ENCODE measurements around the gene FCHSD2.
"Not testable (repeated sequence)": the region's sequence is repeated elsewhere in the genome, so short reads cannot be mapped to it uniquely, and the experiment has no call there.

Gene FCHSD2

GRCh38 chr11:72998676-72999075 is 143.4 kb downstream of the FCHSD2 start:
- Histone ChIP-seq H3K4me3 (ENCODE audit: insufficient read depth, low read depth, low read length, poor library complexity, severe bottlenecking) (no peak overlapping the region), H3K9me3 (ENCODE audit: control insufficient read depth, low read length) (no peaks in the 10 kb centered on the region), H3K27ac (ENCODE audit: insufficient read depth, low read length, poor library complexity, severe bottlenecking) (no peak overlapping the region), H3K27me3 (replicated peaks; ENCODE audit: control insufficient read depth, insufficient read depth, low read length, poor library complexity, severe bottlenecking) (no peaks in the 10 kb centered on the region), H3K36me3 (ENCODE audit: control insufficient read depth, insufficient read depth, low read length) (peaks cover 4% of the 10 kb centered on the region), H3K4me1 (ENCODE audit: control insufficient read depth, insufficient read depth, low read length, poor library complexity, severe bottlenecking) (no peaks in the 10 kb centered on the region)
- DNase-seq = no peak

DNA sequence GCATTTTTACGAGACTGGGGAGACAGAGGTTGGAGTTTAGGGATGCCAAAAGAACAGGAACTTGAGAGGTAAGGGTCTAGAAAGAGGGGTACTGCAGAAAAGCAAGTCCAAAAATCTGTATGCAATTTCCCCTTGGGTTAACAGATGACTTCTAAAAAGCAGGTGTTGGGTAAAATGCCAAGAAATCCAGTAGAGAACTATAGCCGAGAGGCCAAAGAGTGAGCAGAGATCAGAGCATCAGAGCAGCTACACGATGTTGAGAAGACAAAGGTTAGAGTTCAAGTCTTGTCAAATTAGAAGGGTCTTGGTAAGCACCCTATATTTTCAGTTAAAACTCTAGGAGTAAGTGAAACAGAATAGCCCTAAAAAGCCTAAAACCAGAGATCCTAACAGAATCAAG is 145.2 kb downstream of the FCHSD2 start:
- DNase-seq = no peak
- Histone ChIP-seq H3K9me3 (ENCODE audit: control insufficient read depth, low read length) (no peaks in the 10 kb centered on the region), H3K27ac (ENCODE audit: insufficient read depth, low read length, poor library complexity, severe bottlenecking) (no peak overlapping the region), H3K4me1 (ENCODE audit: control insufficient read depth, insufficient read depth, low read length, poor library complexity, severe bottlenecking) (no peaks in the 10 kb centered on the region), H3K36me3 (ENCODE audit: control insufficient read depth, insufficient read depth, low read length) (peaks cover 4% of the 10 kb centered on the region), H3K27me3 (replicated peaks; ENCODE audit: control insufficient read depth, insufficient read depth, low read length, poor library complexity, severe bottlenecking) (no peaks in the 10 kb centered on the region), H3K4me3 (ENCODE audit: insufficient read depth, low read depth, low read length, poor library complexity, severe bottlenecking) (no peak overlapping the region)

DNA sequence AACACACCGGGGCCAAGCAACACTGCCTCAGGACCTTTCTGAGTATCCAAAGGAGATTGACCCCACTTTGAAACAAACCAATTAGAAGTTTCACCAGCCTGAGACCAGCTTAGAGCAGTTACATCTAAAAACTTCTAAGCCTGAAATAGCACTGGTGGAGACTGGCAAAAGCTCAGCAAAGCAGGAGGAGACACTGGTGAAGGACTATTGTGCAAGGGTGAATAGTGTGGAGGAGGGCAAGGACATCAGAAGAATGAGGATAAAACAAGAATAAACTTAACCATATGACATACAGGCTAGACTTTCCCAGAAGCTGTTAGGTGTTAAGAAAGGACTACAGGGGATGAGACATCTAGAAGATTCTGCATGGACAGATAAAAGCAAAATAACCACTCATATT is 152.4 kb downstream of the FCHSD2 start:
- H3K4me3 ChIP-seq (ENCODE audit: insufficient read depth, low read depth, low read length, poor library complexity, severe bottlenecking) = no peak overlapping the region
- no peaks in the 10 kb centered on the region for H3K4me1 ChIP-seq (ENCODE audit: control insufficient read depth, insufficient read depth, low read length, poor library complexity, severe bottlenecking)
- no peaks in the 10 kb centered on the region for H3K27me3 ChIP-seq (replicated peaks; ENCODE audit: control insufficient read depth, insufficient read depth, low read length, poor library complexity, severe bottlenecking)
- no peak overlapping the region for H3K27ac ChIP-seq (ENCODE audit: insufficient read depth, low read length, poor library complexity, severe bottlenecking)
- peaks cover 8% of the 10 kb centered on the region for H3K36me3 ChIP-seq (ENCODE audit: control insufficient read depth, insufficient read depth, low read length)
- H3K9me3 ChIP-seq (ENCODE audit: control insufficient read depth, low read length) = no peaks in the 10 kb centered on the region
- no peak for DNase-seq

GRCh38 chr11:72988821-72989220 is 153.3 kb downstream of the FCHSD2 start:
- H3K9me3 ChIP-seq (ENCODE audit: control insufficient read depth, low read length) = no peaks in the 10 kb centered on the region
- H3K27ac ChIP-seq (ENCODE audit: insufficient read depth, low read length, poor library complexity, severe bottlenecking) = no peak overlapping the region
- peaks cover 12% of the 10 kb centered on the region for H3K36me3 ChIP-seq (ENCODE audit: control insufficient read depth, insufficient read depth, low read length)
- H3K27me3 ChIP-seq (replicated peaks; ENCODE audit: control insufficient read depth, insufficient read depth, low read length, poor library complexity, severe bottlenecking) = no peaks in the 10 kb centered on the region
- no peak for DNase-seq
- H3K4me1 ChIP-seq (ENCODE audit: control insufficient read depth, insufficient read depth, low read length, poor library complexity, severe bottlenecking) = no peaks in the 10 kb centered on the region
- H3K4me3 ChIP-seq (ENCODE audit: insufficient read depth, low read depth, low read length, poor library complexity, severe bottlenecking) = no peak overlapping the region

DNA sequence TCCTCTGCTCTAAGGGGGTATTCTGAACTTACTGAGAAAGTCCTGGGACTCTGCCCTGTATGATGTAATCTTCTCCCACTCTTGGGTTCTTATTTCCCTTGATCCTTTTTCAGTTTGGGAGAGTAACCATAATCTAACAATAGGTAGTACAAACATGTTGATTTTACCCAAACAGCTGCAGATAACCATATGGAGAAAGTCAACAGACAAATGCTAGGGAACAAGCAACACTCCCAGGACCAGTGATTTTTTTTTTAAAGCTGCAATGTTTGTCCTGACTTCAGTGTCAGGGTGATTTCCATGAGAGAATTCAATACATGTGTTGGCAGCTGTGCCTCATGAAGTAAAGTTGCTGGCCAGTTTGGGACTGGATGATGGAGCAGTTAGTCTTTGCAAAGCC is 156.5 kb downstream of the FCHSD2 start:
- Histone ChIP-seq H3K9me3 (ENCODE audit: control insufficient read depth, low read length) (no peaks in the 10 kb centered on the region), H3K27me3 (replicated peaks; ENCODE audit: control insufficient read depth, insufficient read depth, low read length, poor library complexity, severe bottlenecking) (no peaks in the 10 kb centered on the region), H3K36me3 (ENCODE audit: control insufficient read depth, insufficient read depth, low read length) (peaks cover 20% of the 10 kb centered on the region), H3K4me3 (ENCODE audit: insufficient read depth, low read depth, low read length, poor library complexity, severe bottlenecking) (no peak overlapping the region), H3K27ac (ENCODE audit: insufficient read depth, low read length, poor library complexity, severe bottlenecking) (no peak overlapping the region), H3K4me1 (ENCODE audit: control insufficient read depth, insufficient read depth, low read length, poor library complexity, severe bottlenecking) (no peaks in the 10 kb centered on the region)
- no peak for DNase-seq

DNA sequence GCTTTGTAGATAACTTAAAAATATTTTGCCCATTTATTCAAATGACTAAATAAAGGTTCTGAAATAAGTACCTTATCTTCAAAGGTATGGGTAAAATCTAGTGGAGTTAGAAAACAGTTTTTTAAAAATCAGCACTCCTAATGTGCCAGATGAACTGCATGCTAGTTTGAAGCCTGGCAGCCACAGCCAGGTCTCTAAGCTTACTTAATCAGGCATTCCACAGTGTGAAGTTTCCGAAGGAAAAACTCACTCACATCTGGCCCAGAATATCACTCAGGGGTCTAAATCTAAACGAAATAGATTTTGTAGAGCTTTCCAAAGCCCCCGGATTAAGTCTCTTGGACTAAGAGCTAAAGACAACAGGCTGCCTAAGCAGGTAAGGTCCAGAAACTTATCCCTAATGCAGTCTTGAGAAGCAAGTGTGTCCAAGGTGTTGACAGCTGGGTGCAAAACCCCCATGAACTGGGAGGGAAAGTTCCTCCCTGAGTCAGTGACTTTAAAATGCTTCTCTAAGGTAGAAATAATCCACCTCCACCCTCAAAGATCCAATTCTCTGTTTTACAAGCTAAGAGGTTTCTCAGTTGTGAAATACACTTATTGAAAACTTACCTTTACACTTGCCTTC is 157.6 kb downstream of the FCHSD2 start:
- Histone ChIP-seq H3K9me3 (ENCODE audit: control insufficient read depth, low read length) (no peaks in the 10 kb centered on the region), H3K36me3 (ENCODE audit: control insufficient read depth, insufficient read depth, low read length) (peaks cover 22% of the 10 kb centered on the region), H3K4me3 (ENCODE audit: insufficient read depth, low read depth, low read length, poor library complexity, severe bottlenecking) (no peak overlapping the region), H3K4me1 (ENCODE audit: control insufficient read depth, insufficient read depth, low read length, poor library complexity, severe bottlenecking) (no peaks in the 10 kb centered on the region), H3K27ac (ENCODE audit: insufficient read depth, low read length, poor library complexity, severe bottlenecking) (no peak overlapping the region), H3K27me3 (replicated peaks; ENCODE audit: control insufficient read depth, insufficient read depth, low read length, poor library complexity, severe bottlenecking) (no peaks in the 10 kb centered on the region)
- DNase-seq = no peak

DNA sequence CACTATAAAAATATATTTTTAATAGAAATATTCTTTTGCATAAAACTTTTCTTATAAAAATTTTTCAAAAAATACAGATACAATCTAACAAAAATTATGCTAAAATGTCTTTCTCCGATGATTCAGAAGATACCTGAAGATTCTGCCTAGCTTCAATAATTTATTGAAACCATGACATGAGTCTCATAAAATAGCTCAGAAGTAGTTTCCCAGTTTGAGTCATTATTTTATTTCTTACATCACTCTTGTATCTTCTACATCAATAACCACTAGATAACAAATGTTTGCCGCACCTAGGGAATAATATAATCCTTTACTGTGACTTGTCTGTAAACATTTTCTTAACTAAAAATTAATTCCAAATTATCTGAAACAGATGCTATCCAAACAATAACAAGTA is 158.6 kb downstream of the FCHSD2 start:
- H3K4me1 ChIP-seq (ENCODE audit: control insufficient read depth, insufficient read depth, low read length, poor library complexity, severe bottlenecking) = no peaks in the 10 kb centered on the region
- no peak for DNase-seq
- no peaks in the 10 kb centered on the region for H3K9me3 ChIP-seq (ENCODE audit: control insufficient read depth, low read length)
- no peak overlapping the region for H3K4me3 ChIP-seq (ENCODE audit: insufficient read depth, low read depth, low read length, poor library complexity, severe bottlenecking)
- no peak overlapping the region for H3K27ac ChIP-seq (ENCODE audit: insufficient read depth, low read length, poor library complexity, severe bottlenecking)
- H3K27me3 ChIP-seq (replicated peaks; ENCODE audit: control insufficient read depth, insufficient read depth, low read length, poor library complexity, severe bottlenecking) = no peaks in the 10 kb centered on the region
- H3K36me3 ChIP-seq (ENCODE audit: control insufficient read depth, insufficient read depth, low read length) = peaks cover 22% of the 10 kb centered on the region

GRCh38 chr11:72981971-72982685 is 160.0 kb downstream of the FCHSD2 start:
- no peak overlapping the region for H3K27ac ChIP-seq (ENCODE audit: insufficient read depth, low read length, poor library complexity, severe bottlenecking)
- no peaks in the 10 kb centered on the region for H3K4me1 ChIP-seq (ENCODE audit: control insufficient read depth, insufficient read depth, low read length, poor library complexity, severe bottlenecking)
- H3K9me3 ChIP-seq (ENCODE audit: control insufficient read depth, low read length) = no peaks in the 10 kb centered on the region
- H3K36me3 ChIP-seq (ENCODE audit: control insufficient read depth, insufficient read depth, low read length) = peaks cover 22% of the 10 kb centered on the region
- DNase-seq = no peak
- H3K4me3 ChIP-seq (ENCODE audit: insufficient read depth, low read depth, low read length, poor library complexity, severe bottlenecking) = no peak overlapping the region
- H3K27me3 ChIP-seq (replicated peaks; ENCODE audit: control insufficient read depth, insufficient read depth, low read length, poor library complexity, severe bottlenecking) = no peaks in the 10 kb centered on the region

- peaks cover 22% of the 10 kb centered on the region for H3K36me3 ChIP-seq (ENCODE audit: control insufficient read depth, insufficient read depth, low read length)
- no peak for DNase-seq
- no peak overlapping the region for H3K4me3 ChIP-seq (ENCODE audit: insufficient read depth, low read depth, low read length, poor library complexity, severe bottlenecking)
- no peaks in the 10 kb centered on the region for H3K4me1 ChIP-seq (ENCODE audit: control insufficient read depth, insufficient read depth, low read length, poor library complexity, severe bottlenecking)
- H3K27ac ChIP-seq (ENCODE audit: insufficient read depth, low read length, poor library complexity, severe bottlenecking) = no peak overlapping the region
- no peaks in the 10 kb centered on the region for H3K9me3 ChIP-seq (ENCODE audit: control insufficient read depth, low read length)
- H3K27me3 ChIP-seq (replicated peaks; ENCODE audit: control insufficient read depth, insufficient read depth, low read length, poor library complexity, severe bottlenecking) = no peaks in the 10 kb centered on the region
These were observed 161.0 kb downstream of the FCHSD2 start for GRCh38 chr11:72981080-72981479.

DNA sequence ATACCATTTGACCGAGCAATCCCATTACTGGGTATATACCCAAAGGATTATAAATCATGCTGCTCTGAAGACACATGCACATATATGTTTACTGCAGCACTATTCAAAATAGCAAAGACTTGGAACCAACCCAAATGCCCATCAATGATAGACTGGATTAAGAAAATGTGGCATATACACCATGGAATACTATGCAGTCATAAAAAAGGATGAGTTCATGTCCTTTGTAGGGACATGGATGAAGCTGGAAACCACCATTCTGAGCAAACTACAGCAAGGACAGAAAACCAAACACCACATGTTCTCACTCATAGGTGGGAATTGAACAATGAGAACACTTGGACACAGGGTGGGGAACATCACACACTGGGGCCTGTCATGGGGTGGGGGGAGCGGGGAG is 164.3 kb downstream of the FCHSD2 start:
- H3K9me3 ChIP-seq (ENCODE audit: control insufficient read depth, low read length); H3K4me3 ChIP-seq (ENCODE audit: insufficient read depth, low read depth, low read length, poor library complexity, severe bottlenecking); H3K4me1 ChIP-seq (ENCODE audit: control insufficient read depth, insufficient read depth, low read length, poor library complexity, severe bottlenecking); H3K27me3 ChIP-seq (replicated peaks; ENCODE audit: control insufficient read depth, insufficient read depth, low read length, poor library complexity, severe bottlenecking); H3K27ac ChIP-seq (ENCODE audit: insufficient read depth, low read length, poor library complexity, severe bottlenecking); DNase-seq; H3K36me3 ChIP-seq (ENCODE audit: control insufficient read depth, insufficient read depth, low read length): not testable (repeated sequence)

Measured in effector memory CD4-positive, alpha-beta T cell (primary cell).